CD4-positive, alpha-beta T cell treated with Interleukin-2 at 100 ng/mL for 4 hours (primary cell): ENCODE results near the gene MPZL2.

ENCODE experiments used
- DNase-seq: peaks from one replicate; pipeline ENCODE4 v3.0.0-alpha.2; 2020; ENCODE audit warnings: low spot score

The MPZL2 gene

DNA sequence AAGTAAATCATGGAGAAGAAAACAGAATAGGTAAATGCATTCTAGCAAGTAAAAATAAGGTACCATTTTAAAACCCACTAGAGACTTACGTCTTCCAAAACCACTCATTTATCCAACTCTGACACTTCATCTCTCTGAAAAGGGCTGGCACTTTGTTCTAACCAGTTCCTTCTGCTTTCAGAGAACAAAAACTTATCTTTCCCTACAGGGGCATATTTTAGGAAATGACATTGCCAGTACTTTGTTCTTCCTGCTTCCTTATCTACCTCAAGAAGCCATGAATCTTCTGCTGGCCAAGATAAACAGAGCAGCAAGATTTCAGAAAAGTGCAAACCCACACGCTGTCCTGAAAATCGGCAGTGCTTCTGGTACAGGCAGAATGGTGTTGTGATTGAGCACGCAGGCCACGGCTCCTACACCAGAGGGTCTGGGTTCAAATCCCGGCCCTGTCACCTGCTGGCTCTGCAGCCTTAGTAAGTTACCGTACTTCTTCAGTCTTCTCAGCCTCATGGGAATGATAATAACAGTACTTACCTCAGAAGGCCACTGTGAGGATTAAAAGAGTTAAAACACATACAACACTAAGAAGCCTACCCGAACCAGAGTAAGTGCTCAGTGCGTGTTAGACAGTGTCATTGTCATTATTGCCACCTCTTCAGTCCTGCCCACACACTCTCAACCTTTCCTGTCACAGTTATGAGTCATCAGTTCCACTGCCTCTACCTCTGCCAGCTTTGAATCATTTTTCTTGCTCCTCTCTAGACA, 22.9 kb downstream of the MPZL2 start:
- peak; percentile 85 for DNase-seq

DNA sequence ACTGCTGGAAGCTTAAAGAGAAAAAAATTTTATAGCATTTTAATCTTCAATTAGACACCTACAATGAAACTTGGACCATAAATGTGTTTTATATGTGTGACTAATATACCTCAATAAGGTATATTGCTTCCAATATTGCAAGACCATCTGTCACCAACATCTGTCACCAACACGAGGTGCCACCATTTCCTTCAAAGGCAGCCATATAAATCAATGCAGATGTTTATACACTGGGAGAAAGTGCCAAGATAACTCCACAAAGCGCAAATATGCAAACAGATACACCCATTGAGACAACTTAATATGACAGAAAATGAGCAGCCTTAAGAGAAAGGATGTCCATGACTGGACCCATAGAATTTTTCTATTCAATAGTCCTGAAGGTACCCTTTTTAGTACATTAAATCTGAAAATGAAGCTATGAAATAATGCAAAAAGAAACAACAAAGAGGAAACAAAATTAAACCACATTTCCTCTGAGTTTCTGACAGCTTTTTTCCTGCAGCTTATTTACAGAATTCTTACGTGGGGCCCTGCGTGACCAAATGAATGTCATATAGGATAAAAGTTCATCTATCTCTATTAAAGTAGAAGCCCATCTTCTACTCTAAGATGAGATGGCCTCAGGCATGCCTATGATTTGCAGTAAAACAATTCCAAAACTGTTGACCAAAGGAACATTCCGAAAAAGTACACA, 24.4 kb downstream of the MPZL2 start:
- DNase-seq: no peak

DNA sequence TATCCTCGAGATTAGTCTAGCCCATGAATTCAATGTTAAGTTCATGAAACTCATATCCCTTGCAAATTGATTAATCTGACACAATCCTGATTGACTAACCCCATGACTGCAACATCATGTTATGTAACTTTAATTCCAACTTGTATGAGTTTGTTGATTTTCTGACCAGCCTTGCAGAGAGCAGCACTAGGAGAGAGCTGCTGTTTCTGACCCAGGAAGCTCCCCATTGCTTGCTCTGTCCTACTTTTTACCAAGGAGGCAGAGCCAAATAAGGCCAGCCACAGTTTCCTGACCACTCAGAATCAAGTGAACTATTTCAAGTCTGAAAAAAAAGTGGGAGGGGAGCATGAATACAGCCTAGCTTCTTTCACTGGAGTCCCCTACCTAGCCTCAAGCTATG, 25.2 kb downstream of the MPZL2 start:
- no peak for DNase-seq

DNA sequence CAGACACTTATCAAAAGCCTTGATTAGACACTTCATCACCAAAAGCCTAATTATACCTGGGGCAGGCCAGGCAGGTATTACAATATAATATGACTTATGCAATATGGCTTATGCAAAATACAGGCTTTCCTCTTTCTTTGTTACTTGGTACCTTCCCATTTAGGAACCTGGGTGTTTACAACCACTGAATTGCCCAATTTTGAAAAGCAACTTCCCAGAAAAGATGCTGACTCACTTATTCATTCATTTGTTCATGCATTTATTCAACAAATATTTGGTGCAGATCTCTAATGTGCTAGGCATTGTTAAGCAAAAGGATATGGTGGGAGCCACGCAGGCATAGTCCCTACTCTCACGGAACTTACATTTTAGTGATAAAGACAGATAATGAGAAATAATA, 25.7 kb downstream of the MPZL2 start:
- DNase-seq: no peak

DNA sequence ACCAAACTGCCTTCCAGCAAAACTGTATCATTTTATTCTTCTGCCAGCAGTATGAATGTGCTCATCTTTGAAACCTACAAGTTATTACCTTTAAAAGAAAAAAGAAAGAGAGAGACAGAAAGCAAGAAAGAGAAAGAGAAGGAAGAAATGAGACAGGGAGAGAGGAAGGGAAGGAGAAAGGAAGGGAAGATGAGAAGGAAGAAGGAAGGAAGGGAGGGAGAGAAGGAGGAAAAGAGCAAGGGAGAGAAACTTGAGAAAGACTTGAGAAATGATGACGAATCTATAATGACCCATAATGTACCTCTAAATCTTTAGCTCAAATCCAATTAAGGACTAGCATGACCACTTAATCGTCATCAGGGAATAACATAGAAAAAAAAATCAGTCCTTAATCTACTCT, 27.9 kb downstream of the MPZL2 start:
- DNase-seq: no peak

DNA sequence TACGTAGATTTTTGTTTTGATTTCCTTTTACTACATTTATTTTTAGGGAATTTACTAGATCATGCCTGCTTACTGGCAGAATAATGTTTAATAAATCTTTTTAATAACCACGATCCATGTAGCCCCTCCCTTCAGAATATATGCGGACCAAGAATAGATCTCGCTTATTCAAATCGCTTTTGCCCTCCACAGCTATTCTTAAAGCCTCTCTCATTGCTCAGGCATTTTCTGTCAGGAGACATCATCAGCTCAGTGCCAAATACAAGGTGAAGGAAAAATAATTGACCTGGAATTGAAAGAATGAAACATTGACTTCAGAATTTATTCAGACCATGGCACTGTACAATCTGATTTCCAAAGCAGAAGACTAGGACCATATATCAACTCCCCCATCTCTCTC, 29.3 kb downstream of the MPZL2 start:
- DNase-seq: no peak

DNA sequence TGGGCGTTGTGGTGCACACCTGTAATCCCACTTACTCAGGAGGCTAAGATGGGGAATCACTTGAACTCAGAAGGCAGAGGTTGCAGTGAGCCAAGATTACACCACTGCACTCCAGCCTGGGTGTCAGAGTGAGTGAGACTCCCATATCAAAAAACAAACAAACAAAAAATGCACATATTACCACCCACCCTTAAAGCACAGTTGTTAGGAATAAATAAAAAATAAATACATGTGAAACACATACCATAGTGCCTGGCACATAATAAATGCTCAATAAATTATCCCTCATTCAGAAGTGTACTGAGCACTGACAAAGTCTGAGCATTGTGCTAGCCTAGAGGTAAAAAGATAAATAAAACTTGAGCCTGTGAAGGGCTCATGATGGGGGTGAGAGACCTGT, 30.2 kb downstream of the MPZL2 start:
- DNase-seq: no peak

DNA sequence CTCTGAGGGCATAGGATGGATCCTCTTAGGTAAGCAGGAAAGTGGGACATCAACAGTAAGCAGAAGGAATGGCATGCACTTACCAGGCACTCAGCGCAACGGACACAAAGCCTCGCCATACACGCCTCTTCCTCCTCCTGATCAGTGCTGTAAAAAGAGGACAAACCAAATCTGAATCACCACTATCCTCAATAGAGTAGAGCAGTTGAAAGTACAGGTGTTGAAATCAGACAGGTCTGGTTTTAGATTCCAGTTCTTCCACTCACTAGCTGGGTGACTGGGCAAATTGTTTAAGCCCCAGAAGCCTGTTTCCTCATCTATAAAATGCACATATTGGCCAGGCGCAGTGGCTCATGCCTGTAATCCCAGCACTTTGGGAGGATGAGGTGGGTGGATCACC, 30.7 kb downstream of the MPZL2 start:
- DNase-seq: no peak

DNA sequence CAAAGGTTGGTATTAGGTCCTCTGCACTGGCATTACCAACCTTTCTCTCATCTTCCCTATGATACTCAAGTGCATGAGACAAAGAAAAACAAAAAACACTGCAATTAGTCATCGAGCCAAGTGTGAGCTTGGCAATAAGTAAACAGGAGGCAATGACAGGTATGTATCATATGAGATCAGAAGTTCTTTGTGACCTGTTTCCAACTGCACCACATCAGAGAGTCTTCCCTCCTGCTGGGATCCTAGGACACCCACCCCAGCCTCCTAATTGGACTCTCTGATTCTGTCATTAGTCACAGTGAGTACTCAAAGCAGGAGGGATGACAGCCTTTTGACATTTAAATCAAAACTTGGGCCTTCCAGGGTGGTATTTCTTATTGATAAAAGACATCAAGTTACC, 31.4 kb downstream of the MPZL2 start:
- DNase-seq: peak; percentile 72

DNA sequence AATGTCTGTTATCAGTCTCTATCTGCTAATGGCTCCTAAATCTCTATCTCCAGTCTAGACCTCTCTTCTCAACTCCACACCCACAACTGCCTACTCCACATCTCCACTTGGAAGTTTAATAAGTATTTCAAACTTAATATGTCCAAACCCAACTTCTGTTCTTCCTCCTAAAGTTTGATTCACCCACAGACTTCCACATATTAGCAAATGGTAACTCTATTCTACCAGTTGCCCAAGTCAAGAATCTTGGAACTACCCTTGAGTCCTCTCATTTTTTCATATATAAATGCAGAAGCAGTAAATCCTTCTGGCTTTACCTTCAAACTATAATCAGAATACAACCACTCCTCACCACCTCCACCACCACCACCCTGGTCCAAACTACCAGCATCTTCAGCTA, 32.6 kb downstream of the MPZL2 start:
- DNase-seq: no peak

DNA sequence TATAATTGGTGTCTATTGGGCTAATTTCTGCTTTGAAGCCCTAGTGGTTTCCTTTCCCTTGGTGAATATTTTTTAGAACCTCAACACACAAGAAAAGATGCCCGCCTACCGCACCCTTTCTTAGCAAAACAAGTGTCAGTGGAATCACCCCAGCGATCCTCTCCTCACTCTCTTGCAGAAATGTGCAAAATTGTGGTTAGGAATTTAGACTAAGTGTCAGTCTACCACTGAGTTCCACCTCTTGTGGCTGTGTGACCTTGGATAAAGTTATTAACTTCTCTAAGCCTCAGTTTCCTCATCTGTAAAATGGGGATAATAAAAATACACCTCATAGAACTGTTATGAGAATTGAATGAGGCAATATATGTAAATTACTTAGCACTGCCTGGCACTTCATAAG, 34.0 kb downstream of the MPZL2 start:
- peak; percentile 78 for DNase-seq

DNA sequence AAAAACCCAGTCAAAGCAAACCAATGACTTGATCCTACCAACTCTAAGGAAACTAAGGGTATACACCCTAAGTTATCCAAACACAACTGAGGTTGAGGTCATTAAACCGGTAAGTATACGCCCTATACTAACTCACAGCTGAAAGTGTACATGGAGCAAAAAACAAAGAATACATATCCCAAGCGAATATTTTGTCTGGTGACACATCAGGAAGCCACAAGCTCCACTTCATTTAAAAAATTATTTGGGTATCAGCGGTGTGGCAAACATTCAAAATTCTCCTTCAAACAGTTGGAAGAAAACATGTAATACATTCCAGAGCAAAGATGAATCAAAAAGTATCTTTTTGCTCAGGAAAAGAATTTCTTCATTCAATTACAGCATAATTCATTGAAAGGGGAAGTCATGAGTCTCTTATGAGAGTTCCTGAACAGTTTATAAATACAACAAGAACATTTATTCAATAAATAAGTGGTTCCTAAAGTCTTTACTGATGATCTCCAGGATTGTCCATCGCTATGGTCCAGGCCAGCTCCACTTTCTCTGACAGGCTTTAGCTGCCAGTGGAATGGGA, 34.7 kb downstream of the MPZL2 start:
- no peak for DNase-seq

DNA sequence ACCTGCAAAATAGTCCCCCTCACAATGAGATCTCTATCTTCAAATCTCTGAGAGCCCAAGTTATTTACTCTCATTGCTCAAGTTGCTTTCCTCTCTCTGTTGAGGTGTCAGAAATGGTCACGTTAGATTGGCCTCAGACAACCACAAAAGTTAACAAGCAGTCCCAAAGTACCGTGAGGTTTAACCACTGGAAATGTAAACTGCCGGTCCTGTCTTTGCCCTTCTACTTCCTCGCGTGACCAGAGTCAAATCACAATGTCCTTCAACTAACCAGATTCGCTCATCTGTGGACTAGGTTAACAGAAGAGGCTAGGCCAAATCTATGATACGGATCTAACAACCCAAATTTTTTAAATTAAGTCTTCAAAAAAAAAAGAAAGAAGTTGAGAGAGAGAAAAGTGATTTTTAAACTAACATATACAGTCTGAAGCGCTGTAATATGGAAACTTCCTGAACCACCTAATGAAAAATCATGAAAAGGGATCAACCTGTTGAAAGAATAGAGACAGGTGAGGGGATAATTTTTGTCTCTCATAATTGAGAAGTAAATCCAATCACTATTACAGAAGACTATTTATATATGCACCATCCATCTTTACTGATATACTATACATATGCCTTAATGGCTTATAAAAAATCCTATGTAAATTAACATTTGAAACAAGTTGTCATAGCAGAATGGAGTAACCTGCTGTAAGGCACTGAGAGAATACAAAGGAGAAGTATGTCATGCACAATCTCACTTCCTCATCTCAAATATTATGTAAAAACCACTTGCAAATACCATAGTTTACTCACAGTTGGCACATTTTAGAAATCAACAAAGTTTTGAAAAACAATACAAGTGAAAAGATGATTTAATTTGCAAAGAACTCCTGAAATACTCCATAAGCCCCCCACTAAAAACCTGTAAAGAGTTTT, 36.0 kb downstream of the MPZL2 start:
- peak; percentile 55 for DNase-seq

DNA sequence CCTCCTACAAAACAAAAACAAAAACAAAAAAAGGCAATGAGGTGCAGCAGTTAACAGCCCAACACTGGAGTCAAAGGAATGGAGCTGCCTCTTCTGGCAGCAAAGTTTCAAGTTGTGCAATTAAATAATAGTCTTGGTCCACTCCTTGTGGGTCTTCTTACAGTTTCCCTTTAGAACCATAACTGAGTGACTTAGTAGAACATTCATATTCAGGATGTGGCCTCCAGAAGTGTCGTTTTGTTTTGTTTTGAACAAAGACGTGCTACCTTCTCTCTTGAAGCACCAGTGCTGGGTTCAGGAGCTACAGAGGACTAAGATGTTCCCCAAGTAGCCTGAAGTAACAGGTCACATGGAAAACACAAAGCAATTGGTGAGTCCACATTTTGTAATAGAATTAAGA, 37.3 kb downstream of the MPZL2 start:
- DNase-seq: peak; percentile 36

DNA sequence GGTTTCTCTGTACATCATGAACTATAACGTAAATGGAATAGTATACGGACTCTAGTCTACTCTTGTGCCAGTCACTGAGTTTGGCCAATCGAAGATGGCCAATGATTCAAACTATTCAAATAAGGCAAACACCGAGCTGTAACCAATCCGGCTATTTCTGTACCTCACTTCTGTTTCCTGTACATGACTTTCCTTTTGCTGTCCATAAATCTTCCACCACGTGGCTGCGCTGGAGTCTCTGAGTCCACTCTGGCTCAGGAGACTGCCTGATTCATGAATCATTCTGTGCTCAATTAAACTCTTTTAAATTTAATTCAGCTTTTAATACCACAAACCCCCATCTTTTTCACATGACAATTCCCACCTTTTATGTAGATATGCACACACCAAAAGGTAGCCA, 37.8 kb downstream of the MPZL2 start:
- no peak for DNase-seq

DNA sequence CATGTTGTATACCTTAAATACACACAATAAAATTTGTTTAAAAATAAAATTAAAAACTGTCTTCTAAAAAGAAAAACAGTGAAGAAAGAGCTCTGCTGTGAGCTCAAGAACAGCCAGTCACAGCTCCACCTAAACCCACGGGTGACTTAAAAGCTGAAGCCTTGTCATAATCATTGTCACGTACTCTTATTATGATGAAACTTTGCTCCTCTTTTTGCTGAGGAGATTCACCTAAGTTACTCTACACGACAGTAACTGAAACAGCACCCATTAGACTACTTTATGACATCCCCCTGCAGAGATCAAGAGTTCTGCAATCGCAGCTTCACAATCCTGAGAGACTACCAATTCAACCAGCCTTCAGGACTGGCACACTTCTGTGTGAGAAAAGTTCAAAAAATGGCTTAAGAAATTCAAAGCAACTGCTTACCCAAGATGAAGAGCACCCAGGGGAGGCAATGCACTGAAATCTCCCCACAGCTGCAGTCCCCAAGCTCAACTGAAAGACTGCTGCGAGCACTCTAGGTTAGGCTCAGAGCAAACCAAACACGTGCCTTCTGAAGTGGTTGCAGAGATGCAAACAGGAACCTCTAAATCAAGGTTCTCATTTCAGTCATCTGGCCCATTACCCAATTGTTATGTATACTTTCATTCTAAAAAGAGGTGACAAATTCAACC, 39.4 kb downstream of the MPZL2 start, which contains the start of gene JAML:
Gene JAML, minus strand, starts transcription at position 501 of the 678 bp plus-strand sequence. CDS start 10,145 bp downstream, outside the sequence.
- DNase-seq: peak; percentile 75

DNA sequence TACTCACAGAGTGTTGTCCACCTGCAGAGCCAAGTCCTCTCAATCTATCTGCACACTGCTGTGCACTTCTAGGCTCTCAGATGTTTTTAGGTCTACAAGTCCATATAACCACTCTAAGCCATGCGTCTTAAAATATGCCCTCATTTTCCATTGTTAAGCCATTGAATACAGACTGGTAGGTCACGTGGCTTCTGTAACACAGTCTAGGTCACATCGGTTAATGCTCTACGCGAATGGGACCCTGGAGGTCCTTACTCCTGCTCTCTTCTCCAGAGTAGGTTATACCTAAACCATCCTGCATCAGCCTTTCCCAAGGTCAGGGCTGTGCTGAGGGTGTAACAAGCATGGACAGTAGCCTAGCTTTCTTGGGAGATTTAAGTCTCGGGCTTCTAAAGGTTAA, 40.1 kb downstream of the MPZL2 start:
- no peak for DNase-seq

DNA sequence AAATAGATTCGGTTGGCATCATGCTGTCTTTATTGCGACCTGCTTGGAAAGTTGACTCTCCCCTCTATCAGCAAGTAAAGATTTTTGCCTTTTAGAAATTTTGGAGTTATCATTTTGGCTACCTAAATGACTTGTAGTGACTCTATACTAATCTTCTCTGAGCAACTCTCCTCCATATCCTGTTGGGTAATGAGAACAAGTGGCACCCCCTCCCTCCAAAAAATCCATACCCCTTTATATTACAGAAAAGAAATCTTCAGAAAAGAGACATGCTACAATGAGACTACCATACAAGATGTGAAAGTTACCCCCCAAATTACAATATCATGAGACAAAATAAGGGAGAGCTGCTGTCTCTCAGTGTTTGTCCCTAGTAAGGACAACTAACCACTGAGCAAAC, 40.5 kb downstream of the MPZL2 start:
- no peak for DNase-seq

DNA sequence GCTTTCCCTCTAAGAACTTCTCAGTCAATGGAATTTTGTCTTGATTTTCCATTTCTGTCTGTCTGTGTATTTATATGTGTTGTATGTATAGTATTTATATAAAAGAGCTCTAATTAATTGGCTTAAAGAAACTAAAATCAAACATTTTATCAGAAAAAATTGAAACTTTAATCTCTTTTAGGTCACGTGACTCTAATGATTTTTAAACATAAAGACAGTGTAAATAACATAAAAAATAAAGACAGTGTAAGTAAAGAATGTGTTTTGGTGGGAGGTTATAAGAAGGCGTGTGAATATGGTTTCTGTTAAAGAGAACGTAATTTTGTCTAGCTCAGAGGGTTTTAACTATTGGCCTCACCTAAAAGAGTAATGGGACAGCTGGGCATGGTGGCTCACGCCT, 41.7 kb downstream of the MPZL2 start:
- DNase-seq: no peak

DNA sequence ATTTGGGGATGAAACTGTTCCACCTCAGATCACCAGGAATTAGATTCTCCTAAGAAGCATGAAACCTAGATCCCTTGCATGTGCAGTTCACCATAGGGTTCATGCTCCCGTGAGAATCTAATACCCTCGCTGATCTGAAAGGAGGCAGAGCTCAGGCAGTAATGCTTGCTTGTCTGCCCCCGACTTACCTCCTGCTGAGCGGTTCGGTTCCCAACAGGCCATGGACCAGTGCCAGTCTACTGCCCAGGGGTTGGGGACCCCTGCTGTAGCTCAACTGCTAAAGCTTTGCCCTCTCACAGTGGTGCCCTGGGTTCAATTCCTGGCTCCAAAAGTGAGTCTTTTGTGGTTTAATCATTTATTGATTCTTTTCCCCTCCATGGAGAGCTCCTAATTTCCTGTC, 42.7 kb downstream of the MPZL2 start:
- no peak for DNase-seq

DNA sequence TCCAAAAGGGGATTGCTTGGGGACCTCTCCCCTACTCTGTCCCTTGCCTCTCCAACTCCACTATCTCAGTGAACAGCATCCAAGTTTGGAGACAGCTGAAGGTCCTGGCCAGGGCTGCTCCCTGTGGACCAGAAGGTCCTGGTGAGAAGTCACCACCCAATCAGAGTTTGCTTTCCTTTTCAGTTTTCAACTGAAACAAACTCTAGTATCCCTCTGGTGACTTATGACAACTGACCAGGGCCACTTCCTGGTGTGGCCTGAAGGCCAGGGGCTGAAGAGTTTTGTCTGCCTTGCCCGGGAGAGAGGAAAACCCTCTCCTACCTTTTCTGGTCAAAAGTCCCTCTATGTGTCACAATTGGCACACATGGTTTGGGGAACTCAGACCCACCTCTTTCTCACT, 44.4 kb downstream of the MPZL2 start:
- DNase-seq: no peak

DNA sequence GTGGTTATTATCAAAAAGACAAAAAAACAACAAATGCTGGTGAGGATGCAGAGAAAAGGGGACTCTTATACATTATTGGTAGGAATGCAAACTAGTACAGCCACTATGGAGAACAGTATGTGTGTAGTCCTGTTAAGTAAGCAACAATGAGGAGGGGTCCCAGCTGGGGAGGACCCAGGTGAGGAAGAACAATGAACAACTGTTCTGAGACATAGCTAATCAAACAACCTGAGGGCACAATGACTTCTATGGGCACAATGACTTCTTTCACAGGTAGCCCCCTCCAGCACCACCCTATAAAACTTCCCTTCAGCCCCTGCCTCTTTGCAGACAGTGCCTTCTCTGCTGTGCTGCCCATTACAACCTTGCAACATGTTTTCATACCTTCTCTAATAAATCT, 44.9 kb downstream of the MPZL2 start:
- no peak for DNase-seq
